ENCODE measurements around the gene TBC1D10B. TPM values are rescaled to one million over a fixed set of nuclear protein-coding genes. Genes with fewer than 3 reads are reported as not detected.
"Not testable (repeated sequence)": the region's sequence is repeated elsewhere in the genome, so short reads cannot be mapped to it uniquely, and the experiment has no call there.

Gene TBC1D10B
- total and polyA plus RNA-seq, 8 donors = 29.5 to 43.7 (median 34.4) TPM

GRCh38 chr16:30397056-30397455 lies 26.8 kb upstream of the TBC1D10B start:
- Histone ChIP-seq H3K9me3 (no peaks in the 10 kb centered on the region), H3K4me3 (no peak overlapping the region), H3K36me3 (peaks cover 0 to 17% of the 10 kb centered on the region in 2 donors), H3K27me3 (no peaks in the 10 kb centered on the region), H3K27ac (no peak overlapping the region), H3K4me1 (peaks cover 7 to 51% of the 10 kb centered on the region in 2 donors)
- DNase-seq = no peak
- intact Hi-C loops (cut with DNase I) = no loop called here
- no peak for TF ChIP-seq CTCF (IDR thresholded peaks at IDR 0.05)
- ATAC-seq = no peak

- intact Hi-C loops (cut with DNase I); DNase-seq: not testable (repeated sequence)
These were observed 26.3 kb upstream of the TBC1D10B start for GRCh38 chr16:30396627-30397026.

GRCh38 chr16:30395992-30396585 lies 25.8 kb upstream of the TBC1D10B start:
- peaks cover 0 to 17% of the 10 kb centered on the region in 2 donors for H3K36me3 ChIP-seq
- ATAC-seq (no peak), DNase-seq (no peak)
- peaks cover 7 to 48% of the 10 kb centered on the region in 2 donors for H3K4me1 ChIP-seq
- TF ChIP-seq CTCF (IDR thresholded peaks at IDR 0.05) = no peak
- H3K9me3 ChIP-seq = no peaks in the 10 kb centered on the region
- no peaks in the 10 kb centered on the region for H3K27me3 ChIP-seq
- intact Hi-C loops (cut with DNase I) = no loop called here
- H3K4me3 ChIP-seq = peak overlapping the region; percentile 74 to 78
- peak overlapping the region; percentile 75 to 76 for H3K27ac ChIP-seq

More at GRCh38 chr16:30396627-30397026, 26.3 kb upstream of the TBC1D10B start:
- not testable (repeated sequence) for H3K27me3 ChIP-seq, ATAC-seq, H3K27ac ChIP-seq, H3K9me3 ChIP-seq
- Histone ChIP-seq H3K4me1 (peaks cover 7 to 51% of the 10 kb centered on the region in 2 donors), H3K36me3 (peaks cover 0 to 17% of the 10 kb centered on the region in 2 donors), H3K4me3 (peak overlapping the region in 1 of 2 donors; percentile 78)

- Histone ChIP-seq H3K27ac (peak within 1 kb of the TSS; percentile 75 to 76), H3K36me3 (peaks cover 0 to 17% of the 10 kb centered on the region in 2 donors), H3K4me1 (peaks cover 7 to 42% of the 10 kb centered on the region in 2 donors), H3K27me3 (no peaks in the 10 kb centered on the region), H3K9me3 (no peaks in the 10 kb centered on the region), H3K4me3 (peak within 1 kb of the TSS; percentile 74 to 78)
- DNase-seq (peak; percentile 84 to 94 (median 88)), ATAC-seq (peak; percentile 97)
- intact Hi-C loops (cut with DNase I) = no loop called here
- no peak for TF ChIP-seq CTCF (IDR thresholded peaks at IDR 0.05)
These were observed 25.1 kb upstream of the TBC1D10B start, which contains the start of gene ZNF48 for GRCh38 chr16:30395155-30395991. TSS of gene ZNF48 (plus strand) at chr16:30395420. CDS start at chr16:30395795, 375 bp downstream.

GRCh38 chr16:30394592-30395154 lies 24.4 kb upstream of the TBC1D10B start:
- H3K9me3 ChIP-seq = no peaks in the 10 kb centered on the region
- H3K27me3 ChIP-seq = no peaks in the 10 kb centered on the region
- no peak for TF ChIP-seq CTCF (IDR thresholded peaks at IDR 0.05)
- peak overlapping the region; percentile 75 to 76 for H3K27ac ChIP-seq
- no peak for DNase-seq
- peak; percentile 15 for ATAC-seq
- intact Hi-C loops (cut with DNase I) = no loop called here
- peaks cover 7 to 37% of the 10 kb centered on the region in 2 donors for H3K4me1 ChIP-seq
- peak overlapping the region; percentile 74 to 78 for H3K4me3 ChIP-seq
- H3K36me3 ChIP-seq = peaks cover 0 to 17% of the 10 kb centered on the region in 2 donors
